ENCODE data around the gene SRSF12.

DNA sequence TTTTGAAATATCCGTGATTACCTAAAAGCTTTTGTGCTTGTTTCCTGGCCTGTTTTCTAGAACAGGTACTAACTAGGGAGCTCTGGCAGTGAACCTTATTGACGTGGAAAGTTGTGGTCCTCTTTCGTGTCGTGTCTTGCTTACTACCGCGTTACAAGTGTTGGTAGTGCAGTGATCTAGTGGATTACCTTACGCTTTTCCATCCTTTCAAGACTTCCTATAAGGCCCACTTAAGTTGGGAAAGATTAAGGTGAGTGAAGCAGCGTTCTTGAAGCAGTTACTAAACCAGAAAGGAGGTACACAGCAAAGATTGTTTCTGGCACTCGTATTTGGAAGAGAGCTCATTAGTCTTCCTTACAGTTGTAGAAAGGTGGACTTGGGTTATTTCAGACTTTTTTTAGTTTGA, 35.4 kb downstream of the SRSF12 start:
- TF ChIP-seq, protein P1, sequence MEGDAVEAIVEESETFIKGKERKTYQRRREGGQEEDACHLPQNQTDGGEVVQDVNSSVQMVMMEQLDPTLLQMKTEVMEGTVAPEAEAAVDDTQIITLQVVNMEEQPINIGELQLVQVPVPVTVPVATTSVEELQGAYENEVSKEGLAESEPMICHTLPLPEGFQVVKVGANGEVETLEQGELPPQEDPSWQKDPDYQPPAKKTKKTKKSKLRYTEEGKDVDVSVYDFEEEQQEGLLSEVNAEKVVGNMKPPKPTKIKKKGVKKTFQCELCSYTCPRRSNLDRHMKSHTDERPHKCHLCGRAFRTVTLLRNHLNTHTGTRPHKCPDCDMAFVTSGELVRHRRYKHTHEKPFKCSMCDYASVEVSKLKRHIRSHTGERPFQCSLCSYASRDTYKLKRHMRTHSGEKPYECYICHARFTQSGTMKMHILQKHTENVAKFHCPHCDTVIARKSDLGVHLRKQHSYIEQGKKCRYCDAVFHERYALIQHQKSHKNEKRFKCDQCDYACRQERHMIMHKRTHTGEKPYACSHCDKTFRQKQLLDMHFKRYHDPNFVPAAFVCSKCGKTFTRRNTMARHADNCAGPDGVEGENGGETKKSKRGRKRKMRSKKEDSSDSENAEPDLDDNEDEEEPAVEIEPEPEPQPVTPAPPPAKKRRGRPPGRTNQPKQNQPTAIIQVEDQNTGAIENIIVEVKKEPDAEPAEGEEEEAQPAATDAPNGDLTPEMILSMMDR (IDR thresholded peaks at IDR 0.05; ENCODE audit: poor library complexity): no peak
- TF ChIP-seq EZH2phosphoT487 (IDR thresholded peaks at IDR 0.05; ENCODE audit: low read depth, severe bottlenecking, unreplicated experiment): no peak
